GM10266 (cell line): ENCODE measurements around the gene VGLL3.
"Not testable (repeated sequence)": the region's sequence is repeated elsewhere in the genome, so short reads cannot be mapped to it uniquely, and the experiment has no call there.

Source experiments
- DNase-seq: peaks from one replicate; pipeline ENCODE4 v3.0.0; 2012; ENCODE audit errors: extremely low spot score
- CTCF ChIP-seq: IDR thresholded peaks from 2 replicates; pipeline ENCODE4 v1.5.1; 2012; ENCODE audit warnings: mild to moderate bottlenecking, low read depth; ENCODE audit not compliant: control insufficient read depth, insufficient read depth; ENCODE audit errors: missing control alignments

Gene VGLL3

GRCh38 chr3:86990734-86991481 is at the start of gene VGLL3:
Gene VGLL3, minus strand, starts transcription at chr3:86991149. Its CDS starts 406 bp downstream, at chr3:86990743.
- DNase-seq = peak; percentile 15
- no peak for TF ChIP-seq CTCF

GRCh38 chr3:87037652-87038051 is 46.7 kb upstream of the VGLL3 start:
- TF ChIP-seq CTCF = no peak
- DNase-seq = no peak

GRCh38 chr3:87036671-87037070 is 45.7 kb upstream of the VGLL3 start:
- no peak for TF ChIP-seq CTCF
- no peak for DNase-seq

GRCh38 chr3:87035339-87035738 is 44.4 kb upstream of the VGLL3 start:
- DNase-seq = no peak
- TF ChIP-seq CTCF = no peak

GRCh38 chr3:87033205-87033604 is 42.3 kb upstream of the VGLL3 start:
- TF ChIP-seq CTCF = no peak

GRCh38 chr3:87025661-87026645 is 35.0 kb upstream of the VGLL3 start:
- TF ChIP-seq CTCF = no peak
- no peak for DNase-seq

More at GRCh38 chr3:87033205-87033604, 42.3 kb upstream of the VGLL3 start:
- DNase-seq = no peak

- not testable (repeated sequence) for DNase-seq
Observed at GRCh38 chr3:87017370-87017769, 26.4 kb upstream of the VGLL3 start.
